ENCODE data around the gene SMARCE1.

Gene SMARCE1

GRCh38 chr17:40577611-40578065 is 70.0 kb downstream of the SMARCE1 start:
- no peak for DNase-seq

DNA sequence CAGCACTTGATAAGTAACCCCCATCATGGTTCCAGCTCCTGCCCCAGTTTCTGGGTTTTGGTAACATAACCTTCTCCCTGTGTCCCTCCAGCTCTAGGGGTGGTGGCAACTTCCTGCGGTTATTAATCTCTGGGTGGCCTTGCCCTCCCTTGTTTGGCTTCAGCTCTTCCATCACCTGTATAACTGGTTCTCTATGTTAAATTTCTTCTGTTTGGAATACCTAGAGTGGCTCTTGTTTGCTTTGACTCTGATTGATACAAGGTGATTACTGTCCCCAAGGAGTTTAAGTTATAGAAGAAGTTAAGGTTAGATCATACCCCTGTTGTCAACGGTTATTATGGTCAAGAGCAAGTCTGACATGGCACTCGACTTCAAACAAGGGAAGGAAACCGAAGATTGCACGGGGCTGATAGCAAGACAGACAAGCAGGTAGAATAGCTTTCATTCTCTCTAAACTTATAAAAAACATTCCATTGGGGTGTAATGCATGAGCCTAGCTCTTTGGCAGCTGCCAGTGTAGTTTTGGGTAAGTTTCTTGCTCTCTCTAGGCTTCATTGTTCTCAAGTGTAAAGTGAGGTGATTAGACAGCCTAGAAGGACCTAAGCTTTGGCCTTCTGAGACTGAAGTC is 71.4 kb downstream of the SMARCE1 start:
- no peak for DNase-seq
